ENCODE measurements around the gene C10orf71. TPM values are rescaled to one million over a fixed set of nuclear protein-coding genes. Genes with fewer than 3 reads are reported as not detected.

The C10orf71 gene
- polyA plus RNA-seq, 1 of the 3 experiments (the other 2 are of a cell fraction): not detected

DNA sequence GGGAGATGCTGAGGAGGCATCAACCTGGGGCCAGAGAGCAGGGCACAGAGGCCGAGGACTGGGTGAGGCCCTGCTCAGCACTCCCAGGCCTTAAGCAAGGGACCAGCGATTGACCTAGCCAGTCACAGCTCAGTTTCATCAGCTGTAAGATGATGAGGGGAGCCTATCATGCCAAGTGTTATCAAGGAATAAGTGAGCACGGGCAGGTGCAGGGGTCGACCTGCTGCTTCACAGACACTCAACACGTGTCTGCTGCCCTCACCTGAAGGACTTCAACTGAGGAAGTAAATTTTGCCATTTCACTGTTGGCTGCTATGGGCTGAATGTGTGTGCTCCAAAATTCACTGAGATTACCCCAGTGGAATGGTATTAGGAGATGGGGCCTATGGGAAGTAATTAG, 9.9 kb downstream of the C10orf71 start (continued):
- TF ChIP-seq, protein P1, sequence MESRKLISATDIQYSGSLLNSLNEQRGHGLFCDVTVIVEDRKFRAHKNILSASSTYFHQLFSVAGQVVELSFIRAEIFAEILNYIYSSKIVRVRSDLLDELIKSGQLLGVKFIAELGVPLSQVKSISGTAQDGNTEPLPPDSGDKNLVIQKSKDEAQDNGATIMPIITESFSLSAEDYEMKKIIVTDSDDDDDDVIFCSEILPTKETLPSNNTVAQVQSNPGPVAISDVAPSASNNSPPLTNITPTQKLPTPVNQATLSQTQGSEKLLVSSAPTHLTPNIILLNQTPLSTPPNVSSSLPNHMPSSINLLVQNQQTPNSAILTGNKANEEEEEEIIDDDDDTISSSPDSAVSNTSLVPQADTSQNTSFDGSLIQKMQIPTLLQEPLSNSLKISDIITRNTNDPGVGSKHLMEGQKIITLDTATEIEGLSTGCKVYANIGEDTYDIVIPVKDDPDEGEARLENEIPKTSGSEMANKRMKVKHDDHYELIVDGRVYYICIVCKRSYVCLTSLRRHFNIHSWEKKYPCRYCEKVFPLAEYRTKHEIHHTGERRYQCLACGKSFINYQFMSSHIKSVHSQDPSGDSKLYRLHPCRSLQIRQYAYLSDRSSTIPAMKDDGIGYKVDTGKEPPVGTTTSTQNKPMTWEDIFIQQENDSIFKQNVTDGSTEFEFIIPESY (IDR thresholded peaks at IDR 0.05; ENCODE audit: borderline replicate concordance, low read depth): no peak

DNA sequence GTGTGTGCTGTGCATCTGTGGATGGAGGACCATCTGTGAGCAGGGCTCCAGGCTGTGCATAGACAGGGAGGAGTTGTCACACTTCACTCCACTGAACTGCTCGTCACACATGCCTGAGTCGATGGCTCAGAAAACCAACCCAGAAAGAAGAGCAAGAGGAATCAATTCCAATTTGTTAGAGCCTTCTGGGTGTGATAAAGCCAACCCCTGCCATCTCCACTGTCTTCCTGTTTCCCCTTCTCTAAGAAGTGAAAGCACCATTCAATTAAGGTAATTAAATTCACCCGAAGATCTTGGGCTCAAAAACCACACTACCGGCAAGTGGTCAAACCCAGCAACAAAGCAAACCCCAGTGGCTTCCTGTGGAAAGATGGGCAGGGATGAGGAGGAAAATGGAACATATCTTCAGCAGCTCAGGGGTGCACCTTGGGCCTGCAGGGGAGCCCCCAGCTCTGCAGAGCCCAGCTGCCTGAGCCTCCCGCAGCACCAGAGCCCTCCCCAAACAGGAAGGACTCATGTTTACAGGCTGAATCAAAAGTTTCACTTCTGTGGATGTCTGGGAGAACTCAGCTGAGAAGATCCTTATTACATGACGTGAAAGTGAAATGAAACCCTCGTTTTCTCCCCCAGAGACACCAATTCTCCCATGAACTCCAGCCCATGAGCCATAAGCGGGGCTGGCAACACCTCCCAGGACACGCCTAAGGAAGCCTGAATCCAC, 10.9 kb downstream of the C10orf71 start:
- 32% methylated on average over 8 of the region's 9 CpGs for WGBS (ENCODE audit: low lambda C conversion rate)
- POLR2A ChIA-PET: no interaction called here
- Histone ChIP-seq H3K4me2 (no peak overlapping the region), H3K27me3 (ENCODE audit: insufficient read depth) (no peaks in the 10 kb centered on the region), H3K79me2 (ENCODE audit: insufficient read depth) (no peaks in the 10 kb centered on the region), H3K9ac (no peak overlapping the region), H4K20me1 (ENCODE audit: insufficient read depth) (no peaks in the 10 kb centered on the region), H3K9me2 (no peaks in the 10 kb centered on the region), H3K9me3 (no peaks in the 10 kb centered on the region), H3K27ac (ENCODE audit: low read depth in 2 of 2, low read length in 1 of 2) (no peak overlapping the region), H3K4me3 (ENCODE audit: low read depth in 2 of 2, low read length in 1 of 2) (no peak overlapping the region), H2AFZ (ENCODE audit: low read depth) (no peak overlapping the region), H3K36me3 (replicated peaks in 1 of 2; ENCODE audit: control insufficient read depth in 1 of 2, insufficient read depth in 2 of 2, low read length in 1 of 2) (no peaks in the 10 kb centered on the region), H3K4me1 (ENCODE audit: control insufficient read depth in 1 of 2, insufficient read depth in 2 of 2, low read depth in 1 of 2, low read length in 1 of 2) (peaks cover 0 to 16% of the 10 kb centered on the region in 2 experiments; a peak in 1 of 4 replicates), H3F3A (replicated peaks; ENCODE audit: insufficient read depth) (no peaks in the 10 kb centered on the region)
- no peak for TF ChIP-seq RFX5 (IDR thresholded peaks at IDR 0.05; ENCODE audit: low read length)
- no peak for TF ChIP-seq MEF2A (IDR thresholded peaks at IDR 0.05; ENCODE audit: borderline replicate concordance, low read depth)
- TF ChIP-seq CHD2 (IDR thresholded peaks at IDR 0.05; ENCODE audit: low read length, partially characterized antibody): no peak
- TF ChIP-seq, protein P2, sequence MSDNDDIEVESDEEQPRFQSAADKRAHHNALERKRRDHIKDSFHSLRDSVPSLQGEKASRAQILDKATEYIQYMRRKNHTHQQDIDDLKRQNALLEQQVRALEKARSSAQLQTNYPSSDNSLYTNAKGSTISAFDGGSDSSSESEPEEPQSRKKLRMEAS (IDR thresholded peaks at IDR 0.05; ENCODE audit: low read depth): no peak
- TF ChIP-seq, protein P3, sequence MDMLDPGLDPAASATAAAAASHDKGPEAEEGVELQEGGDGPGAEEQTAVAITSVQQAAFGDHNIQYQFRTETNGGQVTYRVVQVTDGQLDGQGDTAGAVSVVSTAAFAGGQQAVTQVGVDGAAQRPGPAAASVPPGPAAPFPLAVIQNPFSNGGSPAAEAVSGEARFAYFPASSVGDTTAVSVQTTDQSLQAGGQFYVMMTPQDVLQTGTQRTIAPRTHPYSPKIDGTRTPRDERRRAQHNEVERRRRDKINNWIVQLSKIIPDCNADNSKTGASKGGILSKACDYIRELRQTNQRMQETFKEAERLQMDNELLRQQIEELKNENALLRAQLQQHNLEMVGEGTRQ (IDR thresholded peaks at IDR 0.05; ENCODE audit: borderline replicate concordance, low read depth, low read length): no peak
- TF ChIP-seq, protein P4, sequence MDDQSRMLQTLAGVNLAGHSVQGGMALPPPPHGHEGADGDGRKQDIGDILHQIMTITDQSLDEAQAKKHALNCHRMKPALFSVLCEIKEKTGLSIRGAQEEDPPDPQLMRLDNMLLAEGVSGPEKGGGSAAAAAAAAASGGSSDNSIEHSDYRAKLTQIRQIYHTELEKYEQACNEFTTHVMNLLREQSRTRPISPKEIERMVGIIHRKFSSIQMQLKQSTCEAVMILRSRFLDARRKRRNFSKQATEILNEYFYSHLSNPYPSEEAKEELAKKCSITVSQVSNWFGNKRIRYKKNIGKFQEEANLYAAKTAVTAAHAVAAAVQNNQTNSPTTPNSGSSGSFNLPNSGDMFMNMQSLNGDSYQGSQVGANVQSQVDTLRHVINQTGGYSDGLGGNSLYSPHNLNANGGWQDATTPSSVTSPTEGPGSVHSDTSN (IDR thresholded peaks at IDR 0.05): no peak
- TF ChIP-seq GABPA (IDR thresholded peaks at IDR 0.05; ENCODE audit: low read depth): no peak
- no peak for TF ChIP-seq TAF1 (IDR thresholded peaks at IDR 0.05; ENCODE audit: borderline replicate concordance, low read depth, low read length)
- TF ChIP-seq SMC3 (IDR thresholded peaks at IDR 0.05; ENCODE audit: low read depth, low read length): no peak
- no peak for TF ChIP-seq FOXM1 (IDR thresholded peaks at IDR 0.05; ENCODE audit: low read depth)
- no peak for TF ChIP-seq YY1 (IDR thresholded peaks at IDR 0.05; ENCODE audit: low read depth)
- no peak for TF ChIP-seq FOXJ3 (CRISPR knock-in tag; IDR thresholded peaks at IDR 0.05)
- TF ChIP-seq RAD21 (IDR thresholded peaks at IDR 0.05; ENCODE audit: low read length): no peak
- no peak for TF ChIP-seq RXRA (IDR thresholded peaks at IDR 0.05; ENCODE audit: borderline replicate concordance, low read depth)
- TF ChIP-seq, protein P5, sequence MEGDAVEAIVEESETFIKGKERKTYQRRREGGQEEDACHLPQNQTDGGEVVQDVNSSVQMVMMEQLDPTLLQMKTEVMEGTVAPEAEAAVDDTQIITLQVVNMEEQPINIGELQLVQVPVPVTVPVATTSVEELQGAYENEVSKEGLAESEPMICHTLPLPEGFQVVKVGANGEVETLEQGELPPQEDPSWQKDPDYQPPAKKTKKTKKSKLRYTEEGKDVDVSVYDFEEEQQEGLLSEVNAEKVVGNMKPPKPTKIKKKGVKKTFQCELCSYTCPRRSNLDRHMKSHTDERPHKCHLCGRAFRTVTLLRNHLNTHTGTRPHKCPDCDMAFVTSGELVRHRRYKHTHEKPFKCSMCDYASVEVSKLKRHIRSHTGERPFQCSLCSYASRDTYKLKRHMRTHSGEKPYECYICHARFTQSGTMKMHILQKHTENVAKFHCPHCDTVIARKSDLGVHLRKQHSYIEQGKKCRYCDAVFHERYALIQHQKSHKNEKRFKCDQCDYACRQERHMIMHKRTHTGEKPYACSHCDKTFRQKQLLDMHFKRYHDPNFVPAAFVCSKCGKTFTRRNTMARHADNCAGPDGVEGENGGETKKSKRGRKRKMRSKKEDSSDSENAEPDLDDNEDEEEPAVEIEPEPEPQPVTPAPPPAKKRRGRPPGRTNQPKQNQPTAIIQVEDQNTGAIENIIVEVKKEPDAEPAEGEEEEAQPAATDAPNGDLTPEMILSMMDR (IDR thresholded peaks at IDR 0.05): no peak
- TF ChIP-seq TEAD4 (IDR thresholded peaks at IDR 0.05; ENCODE audit: borderline replicate concordance, insufficient read depth): no peak
- TF ChIP-seq RCOR1 (IDR thresholded peaks at IDR 0.05; ENCODE audit: low read length): no peak
- TF ChIP-seq, protein P6, sequence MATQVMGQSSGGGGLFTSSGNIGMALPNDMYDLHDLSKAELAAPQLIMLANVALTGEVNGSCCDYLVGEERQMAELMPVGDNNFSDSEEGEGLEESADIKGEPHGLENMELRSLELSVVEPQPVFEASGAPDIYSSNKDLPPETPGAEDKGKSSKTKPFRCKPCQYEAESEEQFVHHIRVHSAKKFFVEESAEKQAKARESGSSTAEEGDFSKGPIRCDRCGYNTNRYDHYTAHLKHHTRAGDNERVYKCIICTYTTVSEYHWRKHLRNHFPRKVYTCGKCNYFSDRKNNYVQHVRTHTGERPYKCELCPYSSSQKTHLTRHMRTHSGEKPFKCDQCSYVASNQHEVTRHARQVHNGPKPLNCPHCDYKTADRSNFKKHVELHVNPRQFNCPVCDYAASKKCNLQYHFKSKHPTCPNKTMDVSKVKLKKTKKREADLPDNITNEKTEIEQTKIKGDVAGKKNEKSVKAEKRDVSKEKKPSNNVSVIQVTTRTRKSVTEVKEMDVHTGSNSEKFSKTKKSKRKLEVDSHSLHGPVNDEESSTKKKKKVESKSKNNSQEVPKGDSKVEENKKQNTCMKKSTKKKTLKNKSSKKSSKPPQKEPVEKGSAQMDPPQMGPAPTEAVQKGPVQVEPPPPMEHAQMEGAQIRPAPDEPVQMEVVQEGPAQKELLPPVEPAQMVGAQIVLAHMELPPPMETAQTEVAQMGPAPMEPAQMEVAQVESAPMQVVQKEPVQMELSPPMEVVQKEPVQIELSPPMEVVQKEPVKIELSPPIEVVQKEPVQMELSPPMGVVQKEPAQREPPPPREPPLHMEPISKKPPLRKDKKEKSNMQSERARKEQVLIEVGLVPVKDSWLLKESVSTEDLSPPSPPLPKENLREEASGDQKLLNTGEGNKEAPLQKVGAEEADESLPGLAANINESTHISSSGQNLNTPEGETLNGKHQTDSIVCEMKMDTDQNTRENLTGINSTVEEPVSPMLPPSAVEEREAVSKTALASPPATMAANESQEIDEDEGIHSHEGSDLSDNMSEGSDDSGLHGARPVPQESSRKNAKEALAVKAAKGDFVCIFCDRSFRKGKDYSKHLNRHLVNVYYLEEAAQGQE (IDR thresholded peaks at IDR 0.05; ENCODE audit: low read depth, low read length): no peak
- TF ChIP-seq SIN3A (IDR thresholded peaks at IDR 0.05; ENCODE audit: borderline replicate concordance, low read depth, low read length): no peak
- no peak for DNase-seq
- CTCF ChIA-PET: no interaction called here

Measured in SK-N-SH (cell line).